Astrocyte of the cerebellum (primary cell): ENCODE data around the gene ROCK2.

Source experiments
- DNase-seq: peaks from one replicate; pipeline ENCODE4 v3.0.0-alpha.2; 2011; ENCODE audit warnings: low read depth
- H3K4me3 ChIP-seq: 2 replicates; pipeline ENCODE4 v1.5.1; 2011; ENCODE audit warnings: mild to moderate bottlenecking, low read depth, low read length, moderate library complexity
- in situ Hi-C: cut with HindIII; loops from 2 replicates; pipeline ENCODE4 v1.10.0; 2017; ENCODE audit warnings: low sequenced_read_pairs
- TF ChIP-seq, protein P1 (sequence below): IDR thresholded peaks from 2 replicates; pipeline ENCODE4 v1.5.1; 2012; ENCODE audit warnings: low read length, low read depth, moderate library complexity, mild to moderate bottlenecking; ENCODE audit errors: missing control alignments

The ROCK2 gene

DNA sequence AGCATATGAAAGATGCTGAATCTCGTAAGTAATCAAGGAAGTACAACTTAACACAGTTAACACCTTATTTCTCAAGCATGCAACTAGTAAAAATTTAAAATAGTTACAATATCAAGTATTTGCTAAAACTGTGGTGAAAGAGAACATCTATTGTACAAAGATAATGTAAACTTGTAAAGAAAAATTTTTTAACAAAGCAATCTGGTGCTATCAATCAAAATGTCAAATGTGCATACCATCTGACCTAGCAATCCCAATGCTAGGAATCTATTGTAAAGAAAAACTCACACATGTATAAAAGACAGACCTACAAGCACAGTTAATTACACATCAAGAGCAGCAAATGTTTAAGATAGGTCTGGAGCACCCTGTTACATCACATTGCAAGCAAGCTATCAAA is 99.1 kb downstream of the ROCK2 start:
- TF ChIP-seq, protein P1, sequence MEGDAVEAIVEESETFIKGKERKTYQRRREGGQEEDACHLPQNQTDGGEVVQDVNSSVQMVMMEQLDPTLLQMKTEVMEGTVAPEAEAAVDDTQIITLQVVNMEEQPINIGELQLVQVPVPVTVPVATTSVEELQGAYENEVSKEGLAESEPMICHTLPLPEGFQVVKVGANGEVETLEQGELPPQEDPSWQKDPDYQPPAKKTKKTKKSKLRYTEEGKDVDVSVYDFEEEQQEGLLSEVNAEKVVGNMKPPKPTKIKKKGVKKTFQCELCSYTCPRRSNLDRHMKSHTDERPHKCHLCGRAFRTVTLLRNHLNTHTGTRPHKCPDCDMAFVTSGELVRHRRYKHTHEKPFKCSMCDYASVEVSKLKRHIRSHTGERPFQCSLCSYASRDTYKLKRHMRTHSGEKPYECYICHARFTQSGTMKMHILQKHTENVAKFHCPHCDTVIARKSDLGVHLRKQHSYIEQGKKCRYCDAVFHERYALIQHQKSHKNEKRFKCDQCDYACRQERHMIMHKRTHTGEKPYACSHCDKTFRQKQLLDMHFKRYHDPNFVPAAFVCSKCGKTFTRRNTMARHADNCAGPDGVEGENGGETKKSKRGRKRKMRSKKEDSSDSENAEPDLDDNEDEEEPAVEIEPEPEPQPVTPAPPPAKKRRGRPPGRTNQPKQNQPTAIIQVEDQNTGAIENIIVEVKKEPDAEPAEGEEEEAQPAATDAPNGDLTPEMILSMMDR, result no peak
- no peak overlapping the region for H3K4me3 ChIP-seq
- no peak for DNase-seq
- in situ Hi-C loops, result no loop called here

DNA sequence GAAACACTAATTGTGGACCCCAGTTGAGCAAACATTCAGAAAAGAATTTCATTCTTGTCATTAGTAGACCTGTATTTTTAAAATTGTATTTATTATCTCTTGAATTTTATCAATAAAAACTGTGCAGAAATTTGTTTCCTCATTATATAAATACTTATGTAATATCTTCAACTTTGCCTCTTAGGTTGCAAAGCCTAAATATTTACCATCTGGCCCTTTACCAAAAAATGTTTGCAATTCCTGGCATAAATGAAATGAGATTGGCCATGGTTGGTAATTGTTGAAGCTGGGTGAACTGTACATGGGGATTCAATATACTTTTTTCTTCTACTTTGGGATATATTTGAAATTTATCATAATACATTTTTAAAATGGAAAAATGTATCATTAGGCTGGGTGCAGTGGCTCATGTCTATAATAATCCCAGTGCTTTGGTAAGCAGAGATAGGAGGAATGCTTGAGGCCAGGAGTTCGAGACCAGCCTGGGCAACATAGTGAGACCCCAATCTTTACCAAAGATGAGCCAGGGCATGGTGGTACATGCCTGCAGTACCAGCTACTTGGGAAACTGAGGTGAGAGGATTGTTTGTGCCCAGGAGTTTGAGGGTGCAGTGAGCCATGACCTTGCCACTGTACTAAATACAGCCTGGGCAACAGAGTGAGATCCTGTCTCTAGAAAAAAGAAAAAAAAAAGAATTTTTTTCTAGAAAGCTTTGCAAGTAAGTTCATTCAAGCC is 100.2 kb downstream of the ROCK2 start:
- in situ Hi-C loops, result no loop called here
- TF ChIP-seq, protein P1, result no peak
- H3K4me3 ChIP-seq, result no peak overlapping the region
- no peak for DNase-seq

DNA sequence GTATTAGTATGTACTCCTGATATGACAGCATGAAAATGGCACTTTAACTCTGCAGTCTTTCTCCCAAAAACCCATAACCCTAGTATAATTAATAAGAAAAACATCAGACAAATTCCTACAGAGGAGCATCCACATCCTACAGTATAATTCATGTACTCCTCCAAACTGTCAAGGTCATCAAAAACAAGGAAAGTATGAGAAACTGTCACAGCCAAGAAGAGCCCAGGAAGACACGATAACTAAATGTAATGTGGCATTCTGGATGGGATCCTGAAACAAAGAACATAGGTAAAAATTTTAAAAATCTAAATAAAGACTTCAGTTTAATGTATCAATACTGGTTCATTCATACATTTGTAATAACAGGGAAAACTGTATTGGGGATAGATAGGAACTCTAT is 100.9 kb downstream of the ROCK2 start:
- in situ Hi-C loops, result no loop called here
- TF ChIP-seq, protein P1, result no peak
- no peak for DNase-seq
- H3K4me3 ChIP-seq, result no peak overlapping the region

DNA sequence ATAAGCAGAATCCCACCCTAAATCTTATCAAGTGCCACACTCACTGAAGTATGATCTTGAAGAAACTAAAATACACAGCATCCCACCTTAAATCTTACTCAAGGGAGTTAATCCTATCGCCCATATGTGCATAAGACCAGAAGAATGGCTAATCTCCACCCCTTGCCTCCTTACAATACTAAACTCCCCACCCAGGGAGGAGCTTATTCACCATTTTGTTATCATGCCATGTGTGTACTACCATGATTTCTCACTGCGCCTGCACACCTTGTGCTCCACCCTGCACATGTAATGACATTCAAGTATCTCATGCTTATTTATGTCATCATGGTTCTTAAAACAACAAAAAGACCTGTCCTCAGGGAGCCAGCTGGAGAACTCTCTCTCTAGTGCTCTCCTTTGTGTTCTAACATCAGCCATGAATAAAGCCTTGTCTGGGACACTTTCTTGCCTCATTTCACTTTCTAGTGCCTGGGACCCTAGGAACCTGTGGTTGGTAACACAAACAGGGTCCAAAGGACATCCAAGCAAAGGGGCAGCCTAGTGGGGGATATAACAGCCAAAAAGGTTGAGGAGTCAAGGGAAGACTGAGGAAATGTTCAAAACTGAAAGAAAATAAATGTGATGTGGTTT is 101.8 kb downstream of the ROCK2 start:
- in situ Hi-C loops, result no loop called here
- H3K4me3 ChIP-seq, result no peak overlapping the region
- TF ChIP-seq, protein P1, result no peak
- no peak for DNase-seq

DNA sequence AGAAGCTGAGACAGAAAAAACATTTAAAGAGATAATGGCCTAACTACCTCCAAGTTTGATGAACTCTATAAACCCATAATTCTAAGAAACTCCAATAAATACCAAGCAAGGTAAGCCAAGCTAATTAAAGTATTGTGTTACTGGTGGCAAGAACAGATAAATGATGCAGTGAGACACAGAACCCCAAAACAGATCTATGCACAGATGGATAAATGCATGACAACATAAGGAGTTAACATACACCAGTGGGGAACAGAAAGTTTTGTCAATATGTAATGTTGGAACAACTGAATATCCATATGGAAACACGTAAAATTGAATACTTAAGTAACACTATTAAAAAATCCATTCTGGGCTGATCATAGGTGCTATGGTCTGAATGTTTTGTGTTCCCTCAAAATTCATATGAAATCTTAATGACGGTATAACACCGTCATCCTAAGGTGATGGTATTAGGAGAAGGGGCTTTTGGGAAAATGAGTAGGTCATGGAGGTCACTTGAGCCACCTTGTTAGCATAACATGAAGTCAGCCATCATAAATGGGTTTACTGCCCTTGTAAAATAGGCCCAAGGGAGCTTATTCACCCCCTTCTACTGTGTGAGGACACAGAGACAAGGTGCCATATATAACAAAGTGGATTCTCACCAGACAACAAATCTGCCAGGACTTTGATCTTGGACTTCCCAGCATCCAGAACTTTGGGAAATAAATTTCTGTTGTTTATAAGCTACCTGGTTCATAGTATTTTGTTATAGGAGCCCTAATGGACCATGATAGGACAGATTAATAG is 102.8 kb downstream of the ROCK2 start:
- H3K4me3 ChIP-seq, result no peak overlapping the region
- in situ Hi-C loops, result no loop called here
- TF ChIP-seq, protein P1, result no peak
- DNase-seq, result no peak

DNA sequence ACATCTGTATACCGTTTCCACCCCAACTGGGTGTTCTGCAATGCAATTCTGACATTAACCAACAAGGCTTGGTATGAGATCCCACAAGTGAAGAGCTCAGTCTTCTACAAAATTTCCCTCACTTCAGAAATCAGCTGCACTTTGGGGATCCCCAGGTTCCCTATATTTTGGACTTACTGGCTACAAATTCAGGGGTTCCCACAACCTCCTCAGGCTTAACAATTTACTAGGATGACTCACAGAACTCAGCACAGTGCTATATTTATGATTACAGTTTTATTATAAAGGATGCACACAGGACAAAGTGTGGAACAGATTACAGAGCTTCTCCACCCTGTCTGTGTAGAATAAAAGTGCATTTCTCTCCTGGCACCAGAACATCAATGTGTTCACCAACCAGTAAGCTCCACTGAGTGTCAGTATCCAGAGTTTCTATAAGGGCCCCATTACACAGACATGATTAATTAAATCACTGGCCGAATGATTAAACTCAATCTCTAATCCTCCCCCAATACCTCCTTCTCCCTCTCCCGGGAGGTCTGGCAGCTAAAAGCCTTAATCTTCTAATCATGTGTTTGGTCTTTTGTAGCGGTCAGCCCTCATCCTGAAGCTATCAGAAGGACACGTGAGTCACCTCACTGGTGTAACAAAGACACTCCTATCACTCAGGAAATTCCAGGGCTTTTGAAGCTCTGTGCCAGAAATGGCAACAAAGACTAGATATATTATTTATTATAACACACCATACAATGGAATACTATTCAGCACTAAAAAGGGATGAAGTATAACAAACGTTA is 104.6 kb downstream of the ROCK2 start:
- TF ChIP-seq, protein P1, result no peak
- in situ Hi-C loops, result no loop called here
- DNase-seq, result no peak
- no peak overlapping the region for H3K4me3 ChIP-seq
